ENCODE results near the gene CPLANE2.
"Not testable (repeated sequence)": the region's sequence is repeated elsewhere in the genome, so short reads cannot be mapped to it uniquely, and the experiment has no call there.

The CPLANE2 gene

DNA sequence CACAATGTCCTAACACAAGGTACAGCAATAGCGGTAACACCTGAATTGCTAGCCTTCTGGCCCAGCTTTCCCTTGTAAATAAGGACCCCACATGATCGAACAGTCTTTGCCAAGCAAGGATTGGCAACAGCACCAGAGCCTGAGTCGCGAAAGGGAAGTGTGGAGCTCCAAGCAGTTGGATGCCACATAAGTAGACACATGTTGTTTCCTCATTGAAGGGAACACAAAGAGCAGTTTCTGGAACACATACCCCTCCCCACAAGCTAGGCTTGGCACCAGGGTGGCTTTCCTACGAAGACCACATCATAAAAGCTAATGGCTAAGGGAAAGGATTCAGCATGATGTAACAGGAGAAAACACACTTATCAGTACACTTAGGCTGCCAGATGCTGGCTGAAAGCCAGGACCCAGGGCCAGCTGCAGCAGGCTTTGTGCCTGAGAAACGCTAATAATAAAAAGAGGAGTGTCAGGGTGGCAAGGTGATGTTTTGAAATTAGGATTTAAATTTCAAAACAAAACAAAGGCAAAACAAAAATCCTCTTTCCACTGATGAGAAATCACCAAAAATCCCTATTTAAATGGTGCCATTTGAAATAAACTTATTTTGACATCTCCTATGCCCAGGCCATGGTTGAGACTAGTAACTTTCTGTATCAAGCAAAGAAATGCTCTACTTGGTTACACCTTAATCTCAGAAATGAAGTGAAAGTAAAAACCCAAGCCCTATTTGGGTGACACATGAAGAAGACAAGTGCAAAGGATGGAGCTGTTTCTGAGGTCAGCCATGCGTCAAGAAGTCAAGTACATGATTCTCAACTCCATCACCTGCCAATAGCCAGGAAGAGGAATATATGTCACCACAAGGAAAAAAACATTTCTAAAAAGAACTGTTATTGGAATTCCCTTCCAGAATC is 11.9 kb upstream of the CPLANE2 start:
- DNase-seq, result no peak

DNA sequence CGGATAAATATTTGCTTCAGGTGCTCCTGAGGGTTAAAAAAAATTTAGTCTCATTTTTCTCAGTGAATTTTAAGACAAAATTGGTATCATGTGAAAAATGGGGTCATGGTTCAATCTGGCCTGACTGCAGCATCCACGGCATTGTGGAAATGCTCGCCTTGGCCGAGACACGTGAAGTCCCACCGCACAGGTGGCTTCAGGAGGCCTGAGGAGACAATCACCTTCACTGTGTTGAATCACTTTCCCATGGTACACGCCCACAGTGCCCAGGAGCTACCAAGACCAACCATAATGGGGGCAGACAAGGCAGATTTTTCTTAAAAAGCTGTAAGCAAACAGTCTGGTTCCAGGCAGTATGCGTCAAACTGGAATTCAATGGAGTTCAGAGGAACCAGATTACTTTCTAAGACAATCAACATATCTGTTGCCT is 11.0 kb upstream of the CPLANE2 start:
- no peak for DNase-seq

GRCh38 chr1:16247441-16247840 is 10.5 kb upstream of the CPLANE2 start:
- no peak for DNase-seq

- no peak for DNase-seq
These were observed 10.0 kb upstream of the CPLANE2 start for GRCh38 chr1:16246961-16247360.

GRCh38 chr1:16246239-16246638 is 9.3 kb upstream of the CPLANE2 start:
- not testable (repeated sequence) for DNase-seq

- DNase-seq, result no peak
These were observed 8.7 kb upstream of the CPLANE2 start for GRCh38 chr1:16245476-16246196.

DNA sequence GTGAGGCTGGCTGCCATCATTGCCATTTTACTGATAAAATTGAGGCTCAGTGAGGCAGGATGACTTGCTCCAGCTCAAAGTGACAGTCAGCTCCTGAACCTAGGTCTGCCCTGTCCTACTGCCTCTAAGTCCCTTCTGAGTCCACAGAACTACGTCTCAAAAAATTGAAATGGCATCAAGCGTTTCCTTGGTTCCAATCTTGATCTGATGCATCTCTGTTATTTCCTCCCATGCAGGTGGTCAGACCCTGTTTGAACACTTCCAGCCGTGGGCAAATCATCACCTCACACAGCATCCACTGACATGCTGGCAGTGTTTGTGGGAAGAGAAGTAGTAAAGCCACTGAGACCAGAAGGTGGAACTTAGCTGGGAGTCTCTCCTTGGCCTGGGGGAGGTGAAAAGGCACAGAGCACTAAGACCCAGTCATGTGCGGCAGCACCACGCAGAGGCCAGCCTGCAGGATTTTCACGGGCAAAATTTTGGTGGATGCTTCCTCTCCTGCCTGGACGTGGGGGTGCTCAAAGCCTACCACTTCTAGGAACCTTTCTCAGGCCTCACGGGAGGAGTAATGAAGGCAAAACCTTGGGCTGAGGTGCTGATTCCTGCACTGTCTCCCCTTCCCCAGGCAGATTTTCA is 7.8 kb upstream of the CPLANE2 start:
- no peak for DNase-seq

DNA sequence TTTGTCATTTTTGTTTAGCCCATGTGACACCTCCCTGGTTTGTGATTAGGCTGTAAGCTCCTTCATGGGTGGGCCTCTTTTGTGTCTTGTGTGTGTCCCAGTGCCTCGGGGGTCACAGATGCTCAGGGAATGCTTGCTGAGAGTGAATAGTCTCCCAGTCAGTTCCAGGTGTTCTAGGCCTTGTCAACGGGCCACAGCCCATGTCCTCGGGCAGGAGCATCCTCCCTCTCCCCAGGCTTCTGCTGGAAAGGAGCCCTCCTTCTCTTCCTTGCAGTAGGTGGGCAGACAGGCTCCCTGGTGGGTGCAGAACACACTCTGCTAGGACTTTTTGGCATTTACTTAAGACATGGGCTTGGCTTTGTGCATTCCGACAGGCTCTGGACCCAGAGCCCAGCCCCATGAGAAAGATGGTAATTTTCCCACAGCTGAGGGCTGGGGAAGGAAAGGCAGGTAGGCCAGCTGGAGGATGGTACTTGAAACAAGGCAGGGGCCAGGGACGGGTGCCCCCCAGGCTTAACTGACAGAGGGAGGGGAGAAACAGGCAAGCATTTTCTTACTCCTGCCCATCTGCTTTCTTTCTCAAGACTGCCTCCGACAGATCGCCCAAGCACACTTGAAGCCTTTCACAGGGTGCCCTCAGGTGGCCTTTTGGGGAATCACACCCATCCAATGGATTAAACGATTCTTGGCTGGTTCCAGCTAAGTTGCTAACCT is 7.1 kb upstream of the CPLANE2 start:
- DNase-seq, result peak; percentile 82 to 88

DNA sequence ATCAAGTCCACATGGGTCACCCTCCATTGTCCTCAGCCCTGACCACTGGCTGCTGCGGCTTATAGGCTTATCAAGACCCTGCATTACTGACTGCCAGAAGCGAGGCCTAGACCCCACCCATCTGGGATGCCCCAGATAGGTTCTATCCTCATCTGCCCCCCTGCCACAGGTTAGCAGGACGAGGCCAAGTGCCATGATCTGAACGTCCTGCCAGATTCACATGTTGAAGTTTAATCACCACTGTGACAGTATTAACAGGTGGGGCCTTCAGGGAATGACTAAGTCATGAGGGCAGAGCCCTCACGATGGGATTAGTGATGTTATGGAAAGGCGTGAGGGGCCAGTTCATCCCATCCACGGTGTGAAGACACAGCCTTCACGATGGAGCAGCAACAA is 6.2 kb upstream of the CPLANE2 start:
- no peak for DNase-seq

GRCh38 chr1:16242556-16243214 is 5.7 kb upstream of the CPLANE2 start:
- no peak for DNase-seq

GRCh38 chr1:16241221-16241708 is 4.3 kb upstream of the CPLANE2 start:
- no peak for DNase-seq

- DNase-seq, result no peak
These were observed 3.0 kb upstream of the CPLANE2 start for GRCh38 chr1:16239972-16240491.

DNA sequence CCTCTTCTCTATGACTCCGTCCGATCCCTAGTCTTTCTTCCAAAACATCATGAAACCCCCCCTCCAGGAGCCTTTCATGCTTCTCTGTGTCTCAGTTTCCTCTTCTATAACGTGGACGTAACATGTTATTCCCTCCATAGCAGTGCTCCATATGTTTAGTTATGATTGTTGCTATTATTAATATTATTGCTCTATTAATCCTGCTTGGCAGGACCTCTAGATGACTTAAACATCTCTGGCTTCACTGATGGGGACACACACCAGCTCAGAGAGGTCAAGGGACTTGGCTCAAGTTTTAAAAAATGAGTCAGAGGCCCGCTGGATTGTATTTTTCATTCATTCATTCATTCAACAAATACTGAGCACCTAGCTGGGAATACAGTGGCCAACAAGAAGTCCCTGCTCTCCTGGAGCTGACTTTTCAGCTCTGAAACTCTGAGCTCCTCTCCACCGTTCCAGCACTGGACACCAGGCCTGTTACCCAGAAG is 404 bp upstream of the CPLANE2 start:
- no peak for DNase-seq

DNA sequence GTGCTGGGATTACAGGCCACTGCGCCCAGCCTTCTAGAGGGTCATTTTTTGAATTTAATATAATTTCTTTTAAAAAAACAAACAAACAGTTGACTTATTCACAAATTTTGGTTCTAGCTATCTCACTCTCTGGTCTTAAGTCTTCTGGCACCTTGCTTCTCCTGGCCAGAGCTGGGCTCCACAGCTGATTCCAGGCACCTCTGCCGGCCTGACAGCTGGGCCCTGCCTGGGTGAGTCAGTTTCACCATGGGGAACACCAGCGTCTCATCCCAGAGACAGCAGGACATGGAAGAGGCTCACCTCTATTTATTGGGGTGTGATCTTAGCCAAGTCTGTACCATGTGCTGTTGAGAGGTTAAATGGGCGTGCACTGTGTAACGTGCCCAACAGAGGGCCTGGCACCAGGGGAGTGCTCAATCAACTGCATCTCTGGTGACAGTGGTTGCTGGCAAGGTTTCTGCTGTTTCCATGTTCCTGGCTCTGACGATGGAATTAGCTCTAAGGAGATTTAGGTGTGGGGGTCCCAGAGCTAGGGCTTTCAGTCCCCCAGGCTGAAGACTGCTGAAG is 956 bp downstream of the CPLANE2 start:
- peak; percentile 62 to 65 for DNase-seq

DNA sequence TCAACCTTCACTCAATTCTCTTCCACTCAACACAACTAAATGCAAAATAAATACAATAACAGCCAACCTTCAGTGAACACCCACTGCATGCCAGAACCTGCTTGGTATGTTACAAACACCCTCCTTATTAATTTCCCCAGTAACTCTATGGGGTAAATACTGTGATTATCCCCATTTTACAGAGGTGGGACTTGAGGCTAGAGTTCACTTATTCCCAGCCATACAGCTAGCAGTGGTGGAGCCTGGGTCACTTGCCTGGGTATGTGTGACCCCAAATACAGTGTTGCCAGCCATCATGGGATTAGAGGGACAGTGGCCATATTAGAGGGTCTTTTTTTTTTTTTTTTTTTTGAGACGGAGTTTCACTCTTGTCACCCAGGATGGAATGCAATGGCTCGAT is 1.6 kb downstream of the CPLANE2 start:
- DNase-seq, result no peak

GRCh38 chr1:16233431-16233830 is 3.6 kb downstream of the CPLANE2 start:
- DNase-seq, result no peak

DNA sequence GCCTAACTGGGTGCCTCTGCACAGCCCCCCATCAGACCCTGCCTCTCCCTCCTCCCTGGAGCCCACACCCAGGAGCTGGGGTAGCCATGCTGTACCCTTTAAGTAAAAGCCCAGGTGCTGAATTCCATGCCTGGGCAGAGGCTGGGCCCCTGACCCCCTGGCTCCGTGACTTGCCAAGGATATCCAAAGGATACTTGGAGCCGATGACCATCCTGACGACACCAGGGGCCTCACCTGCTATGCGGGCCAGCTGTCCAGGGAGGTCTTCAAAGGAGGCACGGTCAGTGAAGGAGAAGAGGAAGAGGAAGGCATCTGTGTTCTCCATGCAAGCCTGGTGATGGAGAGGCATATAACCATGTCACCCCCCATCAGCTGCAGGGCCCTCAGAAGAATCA is 4.7 kb downstream of the CPLANE2 start:
- DNase-seq, result no peak

GRCh38 chr1:16231331-16232315 is 5.4 kb downstream of the CPLANE2 start:
- DNase-seq, result no peak

GRCh38 chr1:16230744-16231143 is 6.2 kb downstream of the CPLANE2 start:
- no peak for DNase-seq

Data from activated T-cell treated with anti-CD3 and anti-CD28 coated beads, Interleukin-2, amount 50 U/mL, for 48 hours (primary cell).